ENCODE results near the gene TRIP10. TPM values are rescaled to one million over a fixed set of nuclear protein-coding genes. Genes with fewer than 3 reads are reported as not detected.

TRIP10 gene
- total and polyA plus RNA-seq, 2 of the 13 experiments (the other 11 are each of a cell fraction or from before 2014, with no cell fraction given) = 32.5 to 33.2 TPM

DNA sequence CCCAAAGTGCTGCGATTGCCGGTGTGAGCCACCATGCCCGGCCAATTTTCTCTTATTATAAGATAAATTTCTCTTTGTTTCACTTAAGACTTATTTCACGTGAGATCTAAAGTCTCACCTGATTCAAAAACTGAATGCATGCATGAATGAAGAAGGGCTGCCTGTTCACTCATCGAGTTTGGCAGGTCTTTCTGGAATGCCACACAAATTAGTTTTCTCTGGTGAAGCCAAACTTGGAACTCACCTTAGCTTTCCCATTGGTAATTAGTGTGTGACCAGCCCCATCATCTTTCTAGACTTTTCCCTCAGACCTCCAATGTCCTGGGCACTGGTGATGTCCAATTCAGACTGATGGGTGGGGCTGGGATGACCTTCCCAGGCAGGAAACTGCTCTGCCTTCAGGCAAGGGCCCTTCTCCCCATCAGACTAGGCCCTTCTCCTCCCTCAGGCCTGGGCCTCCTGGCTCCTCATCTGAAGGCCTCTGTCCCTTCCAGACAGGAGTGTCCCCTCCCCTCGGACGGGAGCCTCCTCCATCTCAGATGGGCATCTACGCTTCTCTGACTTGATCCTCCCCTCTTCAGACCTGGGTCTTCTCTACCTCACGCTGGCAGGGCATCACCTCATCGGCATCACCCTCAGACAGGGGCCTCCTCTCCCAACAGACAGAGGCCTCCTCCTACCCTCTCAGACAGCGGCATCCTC, 33.4 kb upstream of the TRIP10 start:
- WGBS (ENCODE audit: low lambda C conversion rate) = 88% methylated on average over 11 of the region's 11 CpGs
- Histone ChIP-seq H3K9ac (ENCODE audit: insufficient read depth, low read depth, low read length) (no peak overlapping the region), H3K27ac (ENCODE audit: extremely low read length, insufficient read depth, low read length) (no peak overlapping the region), H3K9me3 (ENCODE audit: low read length) (no peaks in the 10 kb centered on the region), H3K36me3 (replicated peaks in 1 of 2; ENCODE audit: control insufficient read depth in 1 of 2, insufficient read depth in 2 of 2, low read length in 2 of 2) (peaks cover 25 to 87% of the 10 kb centered on the region in 2 experiments), H3K4me2 (ENCODE audit: low read depth, low read length) (no peak overlapping the region), H3K27me3 (ENCODE audit: control insufficient read depth in 1 of 2, insufficient read depth in 2 of 2, low read length in 2 of 2) (no peaks in the 10 kb centered on the region), H3K4me1 (ENCODE audit: insufficient read depth, low read length) (0 out of 2 replicates have a peak, but pooled peaks cover 10% of the 10 kb centered on the region), H2AFZ (ENCODE audit: low read length) (no peak overlapping the region), H3K79me2 (ENCODE audit: insufficient read depth, low read length) (no peaks in the 10 kb centered on the region), H3K4me3 (replicated peaks in 1 of 3; ENCODE audit: insufficient read depth in 1 of 3, low read depth in 2 of 3, low read length in 3 of 3) (no peak overlapping the region), H4K20me1 (ENCODE audit: insufficient read depth, low read length) (peaks cover 62% of the 10 kb centered on the region)
- no TSS peak for BruUV-seq (replicated peaks)
- DNase-seq (ENCODE audit: low spot score) (no peak), ATAC-seq (peak; percentile 16), FAIRE-seq (no peak)
- in situ Hi-C loops (cut with HindIII; ENCODE audit: extremely low pct_ligation_motif_present, low pct_unique_long_range_greater_than_20kb) (no loop called here), intact Hi-C loops (cut with micrococcal nuclease; ENCODE audit: unreplicated experiment) (no loop called here)
- CTCF ChIA-PET (ENCODE audit: low intra/inter-chr PET ratio, low total read pairs) = no interaction called here
- TF ChIP-seq RBM22 (optimal IDR thresholded peaks at IDR 0.05; ENCODE audit: low read length) (peak; percentile 94), POLR2A (IDR thresholded peaks at IDR 0.05; ENCODE audit: insufficient read depth in 1 of 2, low read depth in 2 of 2, low read length in 2 of 2) (peak in 1 of 2 experiments; percentile 46; a peak in 1 of 4 replicates), SSRP1 (CRISPR knock-in tag; IDR thresholded peaks at IDR 0.05) (0 out of 2 replicates have a peak, but pooled peaks have one; percentile 22), ZBTB3 (CRISPR knock-in tag; IDR thresholded peaks at IDR 0.05; ENCODE audit: borderline replicate concordance, low read depth) (no peak), HNRNPL (IDR thresholded peaks at IDR 0.05; ENCODE audit: low read depth, low read length) (0 out of 2 replicates have a peak, but pooled peaks have one; percentile 47), ZFX (CRISPR knock-in tag; IDR thresholded peaks at IDR 0.05; ENCODE audit: low read depth) (0 out of 2 replicates have a peak, but pooled peaks have one; percentile 18), POLR2G (IDR thresholded peaks at IDR 0.05; ENCODE audit: low read depth, low read length) (peak; percentile 40; the same call in 1 of the 2 replicates), RBFOX2 (IDR thresholded peaks at IDR 0.05; ENCODE audit: low read depth, low read length) (0 out of 2 replicates have a peak, but pooled peaks have one; percentile 37), ZNF263 (CRISPR knock-in tag; IDR thresholded peaks at IDR 0.05) (peak; percentile 59)
- TF ChIP-seq, protein P1, sequence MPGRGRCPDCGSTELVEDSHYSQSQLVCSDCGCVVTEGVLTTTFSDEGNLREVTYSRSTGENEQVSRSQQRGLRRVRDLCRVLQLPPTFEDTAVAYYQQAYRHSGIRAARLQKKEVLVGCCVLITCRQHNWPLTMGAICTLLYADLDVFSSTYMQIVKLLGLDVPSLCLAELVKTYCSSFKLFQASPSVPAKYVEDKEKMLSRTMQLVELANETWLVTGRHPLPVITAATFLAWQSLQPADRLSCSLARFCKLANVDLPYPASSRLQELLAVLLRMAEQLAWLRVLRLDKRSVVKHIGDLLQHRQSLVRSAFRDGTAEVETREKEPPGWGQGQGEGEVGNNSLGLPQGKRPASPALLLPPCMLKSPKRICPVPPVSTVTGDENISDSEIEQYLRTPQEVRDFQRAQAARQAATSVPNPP (CRISPR knock-in tag; IDR thresholded peaks at IDR 0.05) = no peak
- TF ChIP-seq, protein P2, sequence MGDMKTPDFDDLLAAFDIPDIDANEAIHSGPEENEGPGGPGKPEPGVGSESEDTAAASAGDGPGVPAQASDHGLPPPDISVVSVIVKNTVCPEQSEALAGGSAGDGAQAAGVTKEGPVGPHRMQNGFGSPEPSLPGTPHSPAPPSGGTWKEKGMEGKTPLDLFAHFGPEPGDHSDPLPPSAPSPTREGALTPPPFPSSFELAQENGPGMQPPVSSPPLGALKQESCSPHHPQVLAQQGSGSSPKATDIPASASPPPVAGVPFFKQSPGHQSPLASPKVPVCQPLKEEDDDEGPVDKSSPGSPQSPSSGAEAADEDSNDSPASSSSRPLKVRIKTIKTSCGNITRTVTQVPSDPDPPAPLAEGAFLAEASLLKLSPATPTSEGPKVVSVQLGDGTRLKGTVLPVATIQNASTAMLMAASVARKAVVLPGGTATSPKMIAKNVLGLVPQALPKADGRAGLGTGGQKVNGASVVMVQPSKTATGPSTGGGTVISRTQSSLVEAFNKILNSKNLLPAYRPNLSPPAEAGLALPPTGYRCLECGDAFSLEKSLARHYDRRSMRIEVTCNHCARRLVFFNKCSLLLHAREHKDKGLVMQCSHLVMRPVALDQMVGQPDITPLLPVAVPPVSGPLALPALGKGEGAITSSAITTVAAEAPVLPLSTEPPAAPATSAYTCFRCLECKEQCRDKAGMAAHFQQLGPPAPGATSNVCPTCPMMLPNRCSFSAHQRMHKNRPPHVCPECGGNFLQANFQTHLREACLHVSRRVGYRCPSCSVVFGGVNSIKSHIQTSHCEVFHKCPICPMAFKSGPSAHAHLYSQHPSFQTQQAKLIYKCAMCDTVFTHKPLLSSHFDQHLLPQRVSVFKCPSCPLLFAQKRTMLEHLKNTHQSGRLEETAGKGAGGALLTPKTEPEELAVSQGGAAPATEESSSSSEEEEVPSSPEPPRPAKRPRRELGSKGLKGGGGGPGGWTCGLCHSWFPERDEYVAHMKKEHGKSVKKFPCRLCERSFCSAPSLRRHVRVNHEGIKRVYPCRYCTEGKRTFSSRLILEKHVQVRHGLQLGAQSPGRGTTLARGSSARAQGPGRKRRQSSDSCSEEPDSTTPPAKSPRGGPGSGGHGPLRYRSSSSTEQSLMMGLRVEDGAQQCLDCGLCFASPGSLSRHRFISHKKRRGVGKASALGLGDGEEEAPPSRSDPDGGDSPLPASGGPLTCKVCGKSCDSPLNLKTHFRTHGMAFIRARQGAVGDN (CRISPR knock-in tag; IDR thresholded peaks at IDR 0.05) = 0 out of 2 replicates have a peak, but pooled peaks have one; percentile 8
- TF ChIP-seq, protein P3, sequence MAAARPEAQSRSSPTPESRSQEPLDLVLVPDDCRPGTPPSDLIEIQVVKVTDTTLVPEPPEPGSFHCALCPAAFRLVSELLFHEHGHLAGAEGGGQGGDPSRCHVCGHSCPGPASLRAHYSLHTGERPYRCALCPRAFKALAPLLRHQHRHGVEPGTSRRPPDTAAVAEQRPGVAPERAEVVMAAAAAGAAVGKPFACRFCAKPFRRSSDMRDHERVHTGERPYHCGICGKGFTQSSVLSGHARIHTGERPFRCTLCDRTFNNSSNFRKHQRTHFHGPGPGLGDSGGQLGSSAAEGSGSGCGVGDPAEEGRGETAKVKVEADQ (CRISPR knock-in tag; IDR thresholded peaks at IDR 0.05; ENCODE audit: borderline replicate concordance) = no peak
- POLR2A ChIA-PET = interaction anchor here (0.9 to 3.2 kb wide), 5 partner anchors 10 to 47 kb away, joined by 3 to 20 read pairs (median 6); partner anchors contain the start of gene C3

Measured in HepG2 (cell line).